PC-3 (cell line): Measurements from ENCODE around the gene FAM83E.

Experiments
- CTCF ChIP-seq: fragments of 300-600 bp; sonication (generic); conservative IDR thresholded peaks from 2 replicates; pipeline ENCODE4 v1.5.1; 2017; ENCODE audit warnings: antibody characterized with exemption, low read depth, mild to moderate bottlenecking, low read length
- EZH2 ChIP-seq: fragments of 300-600 bp; sonication (generic); IDR thresholded peaks from one replicate; pipeline ENCODE4 v1.6.1; 2017; ENCODE audit warnings: antibody characterized with exemption, mild to moderate bottlenecking, low read length; ENCODE audit not compliant: unreplicated experiment
- EZH2phosphoT487 ChIP-seq: fragments of 300-600 bp; sonication (generic); IDR thresholded peaks from 2 replicates; pipeline ENCODE4 v1.6.1; 2018; ENCODE audit warnings: mild to moderate bottlenecking, antibody characterized with exemption, low read length, borderline replicate concordance

- TF ChIP-seq CTCF (no peak), EZH2phosphoT487 (no peak), EZH2 (no peak)
Observed at GRCh38 chr19:48568345-48568886, 46.5 kb downstream of the FAM83E start.
